Breast epithelium (tissue), 3 donors: ENCODE data around the gene TJAP1.

Experiments
- POLR2A ChIP-seq: fragments of 450-650 bp; IDR thresholded peaks from one replicate; pipeline ENCODE4 v1.6.1; 2016; ENCODE audit warnings: antibody characterized with exemption, mild to moderate bottlenecking, moderate library complexity
- TF ChIP-seq, protein P1 (sequence below), 3 donors: fragments of 450-650 bp; IDR thresholded peaks; one replicate each; pipeline ENCODE4 v1.5.1; 2016 to 2017; ENCODE audit warnings: antibody characterized with exemption in 3 of 3, mild to moderate bottlenecking in 3 of 3, moderate library complexity in 3 of 3

DNA sequence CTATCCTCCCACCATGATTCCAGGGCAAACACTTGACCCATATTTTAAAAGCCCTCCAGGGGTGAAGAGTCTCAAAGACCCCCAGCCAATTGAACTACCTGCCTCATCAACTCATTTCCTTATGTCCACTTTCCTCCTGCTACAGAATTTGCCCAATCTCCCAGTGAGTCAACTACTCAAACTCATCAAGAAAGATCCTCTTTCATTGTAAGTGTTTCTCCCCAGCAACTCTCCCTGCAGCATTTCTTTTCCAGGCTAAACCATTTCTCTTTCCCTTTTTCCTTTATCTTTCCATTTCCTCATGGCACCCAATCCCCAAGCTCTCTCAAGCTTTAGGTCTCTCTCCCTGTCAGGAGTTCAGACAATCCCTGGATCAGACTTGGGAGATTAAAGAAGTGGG, 23.5 kb upstream of the TJAP1 start:
- TF ChIP-seq, protein P1, sequence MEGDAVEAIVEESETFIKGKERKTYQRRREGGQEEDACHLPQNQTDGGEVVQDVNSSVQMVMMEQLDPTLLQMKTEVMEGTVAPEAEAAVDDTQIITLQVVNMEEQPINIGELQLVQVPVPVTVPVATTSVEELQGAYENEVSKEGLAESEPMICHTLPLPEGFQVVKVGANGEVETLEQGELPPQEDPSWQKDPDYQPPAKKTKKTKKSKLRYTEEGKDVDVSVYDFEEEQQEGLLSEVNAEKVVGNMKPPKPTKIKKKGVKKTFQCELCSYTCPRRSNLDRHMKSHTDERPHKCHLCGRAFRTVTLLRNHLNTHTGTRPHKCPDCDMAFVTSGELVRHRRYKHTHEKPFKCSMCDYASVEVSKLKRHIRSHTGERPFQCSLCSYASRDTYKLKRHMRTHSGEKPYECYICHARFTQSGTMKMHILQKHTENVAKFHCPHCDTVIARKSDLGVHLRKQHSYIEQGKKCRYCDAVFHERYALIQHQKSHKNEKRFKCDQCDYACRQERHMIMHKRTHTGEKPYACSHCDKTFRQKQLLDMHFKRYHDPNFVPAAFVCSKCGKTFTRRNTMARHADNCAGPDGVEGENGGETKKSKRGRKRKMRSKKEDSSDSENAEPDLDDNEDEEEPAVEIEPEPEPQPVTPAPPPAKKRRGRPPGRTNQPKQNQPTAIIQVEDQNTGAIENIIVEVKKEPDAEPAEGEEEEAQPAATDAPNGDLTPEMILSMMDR (IDR thresholded peaks at IDR 0.05) = no peak
- TF ChIP-seq POLR2A = no peak
